Vagina (tissue), 2 donors: ENCODE data around the gene KRT2.

Source experiments
- CTCF ChIP-seq, 3 experiments: fragments of 450-650 bp in 2 of 3; fragments of 200-600 bp in 1 of 3; sonication (generic) in 1 of 3; IDR thresholded peaks; one replicate each; pipeline ENCODE4 v1.5.1; 2017 to 2019; ENCODE audit warnings: antibody characterized with exemption in 3 of 3, mild to moderate bottlenecking in 2 of 3, moderate library complexity in 2 of 3
- POLR2A ChIP-seq, 2 donors: fragments of 450-650 bp; IDR thresholded peaks; one replicate each; pipeline ENCODE4 v1.6.1; 2017; ENCODE audit warnings: antibody characterized with exemption in 2 of 2, mild to moderate bottlenecking in 2 of 2, moderate library complexity in 2 of 2
- POLR2AphosphoS5 ChIP-seq, 2 donors: sonication (generic); formaldehyde crosslinking; IDR thresholded peaks; one replicate each; pipeline ENCODE4 v1.9.0; 2017; ENCODE audit warnings: antibody characterized with exemption in 2 of 2, mild to moderate bottlenecking in 2 of 2, low read depth in 1 of 2; ENCODE audit not compliant: insufficient read depth in 1 of 2

- TF ChIP-seq CTCF (IDR thresholded peaks at IDR 0.05), result no peak
- no peak for TF ChIP-seq POLR2A (IDR thresholded peaks at IDR 0.05)
- TF ChIP-seq POLR2AphosphoS5 (IDR thresholded peaks at IDR 0.05; ENCODE audit: insufficient read depth in 1 of 2, low read depth in 1 of 2), result no peak
Measured at GRCh38 chr12:52629281-52630007, 22.6 kb downstream of the KRT2 start.
